HUES6 (cell line): Measurements from ENCODE around the gene MAT2B.
"Not testable (repeated sequence)": the region's sequence is repeated elsewhere in the genome, so short reads cannot be mapped to it uniquely, and the experiment has no call there.

Source experiments
- H3K27ac ChIP-seq: 2 replicates; pipeline ENCODE4 v1.7.0; 2013; ENCODE audit warnings: low read depth, mild to moderate bottlenecking, low read length, inconsistent platforms
- H3K27me3 ChIP-seq: 2 replicates; pipeline ENCODE4 v1.6.1; 2013; ENCODE audit warnings: low read length; ENCODE audit not compliant: control insufficient read depth, insufficient read depth
- H3K36me3 ChIP-seq: 2 replicates; pipeline ENCODE4 v1.6.1; 2013; ENCODE audit warnings: low read length; ENCODE audit not compliant: control insufficient read depth, insufficient read depth
- H3K4me1 ChIP-seq: 2 replicates; pipeline ENCODE4 v1.6.1; 2013; ENCODE audit warnings: low read length; ENCODE audit not compliant: control insufficient read depth, insufficient read depth
- H3K4me3 ChIP-seq: 2 replicates; pipeline ENCODE4 v1.5.1; 2013; ENCODE audit warnings: low read depth, low read length
- H3K9ac ChIP-seq: one replicate; pipeline ENCODE4 v1.6.1; 2013; ENCODE audit warnings: mild to moderate bottlenecking, low read length
- H3K9me3 ChIP-seq: 2 replicates; pipeline ENCODE4 v1.6.1; 2013; ENCODE audit warnings: low read depth, low read length; ENCODE audit not compliant: control insufficient read depth, insufficient read depth

MAT2B gene

DNA sequence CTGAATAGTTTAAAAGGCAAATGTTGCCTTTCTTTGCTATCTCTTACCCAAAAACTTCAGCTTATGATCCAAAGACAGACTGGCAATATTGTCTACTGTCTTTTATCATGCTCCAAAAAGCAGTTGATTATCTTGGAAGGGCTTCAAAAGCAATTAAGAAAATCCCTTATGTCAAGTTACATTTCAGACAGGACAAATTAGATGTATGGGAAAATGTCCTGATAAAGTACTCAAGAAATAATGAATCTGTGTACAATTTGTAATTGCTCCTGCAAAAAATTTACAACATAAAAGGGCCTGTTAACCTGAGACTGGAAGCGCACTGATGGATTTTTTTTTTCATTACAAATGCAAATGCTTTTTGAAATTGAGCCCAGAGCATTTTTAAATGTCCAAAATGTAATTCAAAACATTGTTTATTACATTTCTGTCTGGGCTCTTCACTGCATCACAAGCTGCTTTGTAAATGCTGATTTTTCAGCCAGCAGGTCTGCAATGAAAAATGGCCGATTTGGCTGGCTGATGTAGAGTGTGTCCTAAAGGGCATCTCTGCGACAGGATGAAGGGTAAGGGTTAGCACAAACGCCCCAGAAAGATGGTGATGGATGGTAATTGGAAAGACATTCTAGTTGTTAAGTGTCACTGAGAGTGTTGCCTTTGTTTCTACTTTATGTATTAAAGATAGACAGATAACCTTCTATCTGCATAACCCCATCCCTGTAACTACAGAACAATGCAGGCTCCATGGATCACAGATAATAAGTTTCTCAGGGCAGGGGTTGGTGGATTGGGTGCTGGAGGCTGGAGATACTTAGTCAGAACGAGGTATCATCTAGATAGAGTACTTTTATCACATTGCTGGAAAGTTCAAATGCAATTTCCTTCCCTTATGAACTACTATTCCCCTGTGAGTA lies 27.0 kb downstream of the MAT2B start:
- 0 out of 2 replicates have a peak overlapping the region, but pooled peaks have one; percentile 29 for H3K27ac ChIP-seq
- H3K4me1 ChIP-seq, result peaks cover 45% of the 10 kb centered on the region
- H3K9ac ChIP-seq, result no peak overlapping the region
- H3K9me3 ChIP-seq, result peaks cover 3% of the 10 kb centered on the region; the same call in 1 of the 2 replicates
- H3K27me3 ChIP-seq, result no peaks in the 10 kb centered on the region
- H3K36me3 ChIP-seq, result no peaks in the 10 kb centered on the region
- no peak overlapping the region for H3K4me3 ChIP-seq

GRCh38 chr5:163533223-163533622 lies 27.8 kb downstream of the MAT2B start:
- Histone ChIP-seq H3K27me3 (no peaks in the 10 kb centered on the region), H3K27ac (no peak overlapping the region), H3K9me3 (no peaks in the 10 kb centered on the region), H3K9ac (no peak overlapping the region), H3K4me1 (peaks cover 45% of the 10 kb centered on the region), H3K36me3 (no peaks in the 10 kb centered on the region), H3K4me3 (no peak overlapping the region)

GRCh38 chr5:163534492-163535094 lies 29.2 kb downstream of the MAT2B start:
- H3K27me3 ChIP-seq, result no peaks in the 10 kb centered on the region
- H3K4me1 ChIP-seq, result peaks cover 45% of the 10 kb centered on the region
- H3K36me3 ChIP-seq, result no peaks in the 10 kb centered on the region
- H3K9me3 ChIP-seq, result no peaks in the 10 kb centered on the region
- peak overlapping the region; percentile 35; the same call in 1 of the 2 replicates for H3K27ac ChIP-seq
- no peak overlapping the region for H3K9ac ChIP-seq
- no peak overlapping the region for H3K4me3 ChIP-seq

- Histone ChIP-seq H3K9me3 (no peaks in the 10 kb centered on the region), H3K27ac (no peak overlapping the region), H3K36me3 (no peaks in the 10 kb centered on the region), H3K27me3 (no peaks in the 10 kb centered on the region), H3K9ac (no peak overlapping the region), H3K4me3 (no peak overlapping the region), H3K4me1 (peaks cover 45% of the 10 kb centered on the region)
Observed at GRCh38 chr5:163535290-163535689, 29.9 kb downstream of the MAT2B start.

- H3K9me3 ChIP-seq, H3K27ac ChIP-seq, H3K27me3 ChIP-seq, H3K36me3 ChIP-seq, H3K9ac ChIP-seq, H3K4me3 ChIP-seq: not testable (repeated sequence)
- peaks cover 43% of the 10 kb centered on the region for H3K4me1 ChIP-seq
Observed at GRCh38 chr5:163536442-163536841, 31.0 kb downstream of the MAT2B start.

- H3K27ac ChIP-seq, result no peak overlapping the region
- no peak overlapping the region for H3K4me3 ChIP-seq
- H3K4me1 ChIP-seq, result peaks cover 9% of the 10 kb centered on the region; the same call in 1 of the 2 replicates
- no peak overlapping the region for H3K9ac ChIP-seq
- H3K9me3 ChIP-seq, result no peaks in the 10 kb centered on the region
- H3K36me3 ChIP-seq, result no peaks in the 10 kb centered on the region
- no peaks in the 10 kb centered on the region for H3K27me3 ChIP-seq
Observed at GRCh38 chr5:163540696-163541095, 35.3 kb downstream of the MAT2B start.

GRCh38 chr5:163542771-163543170 lies 37.4 kb downstream of the MAT2B start:
- Histone ChIP-seq H3K9me3 (no peaks in the 10 kb centered on the region), H3K27ac (no peak overlapping the region), H3K36me3 (no peaks in the 10 kb centered on the region), H3K9ac (no peak overlapping the region), H3K4me1 (peaks cover 8% of the 10 kb centered on the region; the same call in 1 of the 2 replicates), H3K4me3 (no peak overlapping the region), H3K27me3 (no peaks in the 10 kb centered on the region)

GRCh38 chr5:163544041-163544440 lies 38.6 kb downstream of the MAT2B start:
- H3K27ac ChIP-seq, result no peak overlapping the region
- H3K9ac ChIP-seq, result no peak overlapping the region
- peaks cover 8% of the 10 kb centered on the region; the same call in 1 of the 2 replicates for H3K4me1 ChIP-seq
- H3K36me3 ChIP-seq, result no peaks in the 10 kb centered on the region
- no peaks in the 10 kb centered on the region for H3K27me3 ChIP-seq
- no peak overlapping the region for H3K4me3 ChIP-seq
- H3K9me3 ChIP-seq, result no peaks in the 10 kb centered on the region

- Histone ChIP-seq H3K4me1 (peaks cover 8% of the 10 kb centered on the region; the same call in 1 of the 2 replicates), H3K9me3 (no peaks in the 10 kb centered on the region), H3K27me3 (no peaks in the 10 kb centered on the region), H3K4me3 (no peak overlapping the region), H3K36me3 (no peaks in the 10 kb centered on the region), H3K9ac (no peak overlapping the region), H3K27ac (no peak overlapping the region)
Observed at GRCh38 chr5:163544836-163545235, 39.4 kb downstream of the MAT2B start.

DNA sequence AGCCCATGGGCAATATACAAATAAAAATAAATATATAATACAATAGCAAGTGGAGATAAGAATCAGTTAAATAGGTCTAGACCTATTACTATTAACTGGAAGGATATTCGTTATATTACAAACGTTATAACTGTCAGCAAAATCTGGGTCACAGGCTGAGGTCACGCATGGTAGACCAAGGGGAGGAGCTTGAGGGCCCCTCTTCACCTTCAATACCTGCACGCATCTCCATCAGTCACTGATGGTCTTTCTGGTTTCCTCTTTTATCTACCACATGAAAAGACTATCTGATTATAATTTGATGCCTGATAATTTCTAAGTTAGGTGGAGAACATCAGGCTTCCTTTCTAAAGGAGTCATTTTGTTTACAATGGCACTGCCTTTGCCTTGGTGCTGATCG lies 43.2 kb downstream of the MAT2B start:
- Histone ChIP-seq H3K27me3 (no peaks in the 10 kb centered on the region), H3K36me3 (no peaks in the 10 kb centered on the region), H3K4me1 (peaks cover 6% of the 10 kb centered on the region; the same call in 1 of the 2 replicates), H3K9me3 (no peaks in the 10 kb centered on the region), H3K9ac (no peak overlapping the region), H3K4me3 (no peak overlapping the region), H3K27ac (no peak overlapping the region)

DNA sequence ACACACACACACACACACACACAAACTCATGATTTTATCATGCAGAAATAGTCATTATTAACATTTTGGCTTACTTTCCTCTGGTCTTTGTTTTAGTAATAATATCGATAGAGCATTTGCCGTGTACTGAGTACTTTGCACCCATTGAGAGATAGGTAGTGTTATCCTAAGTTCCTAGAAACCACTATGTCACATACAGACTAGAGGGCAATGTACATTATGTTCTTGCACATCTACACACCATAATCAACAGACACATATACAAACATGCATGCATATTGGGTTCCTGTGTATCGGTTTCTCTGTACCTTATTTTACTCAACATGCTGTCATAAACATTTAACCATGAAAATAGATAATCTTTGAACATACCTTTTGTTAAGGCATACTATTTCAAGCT lies 45.7 kb downstream of the MAT2B start:
- no peaks in the 10 kb centered on the region for H3K4me1 ChIP-seq
- H3K27ac ChIP-seq, result no peak overlapping the region
- H3K9me3 ChIP-seq, result no peaks in the 10 kb centered on the region
- no peak overlapping the region for H3K4me3 ChIP-seq
- no peaks in the 10 kb centered on the region for H3K36me3 ChIP-seq
- no peaks in the 10 kb centered on the region for H3K27me3 ChIP-seq
- H3K9ac ChIP-seq, result no peak overlapping the region
